ENCODE results near the gene HORMAD2.

DNA sequence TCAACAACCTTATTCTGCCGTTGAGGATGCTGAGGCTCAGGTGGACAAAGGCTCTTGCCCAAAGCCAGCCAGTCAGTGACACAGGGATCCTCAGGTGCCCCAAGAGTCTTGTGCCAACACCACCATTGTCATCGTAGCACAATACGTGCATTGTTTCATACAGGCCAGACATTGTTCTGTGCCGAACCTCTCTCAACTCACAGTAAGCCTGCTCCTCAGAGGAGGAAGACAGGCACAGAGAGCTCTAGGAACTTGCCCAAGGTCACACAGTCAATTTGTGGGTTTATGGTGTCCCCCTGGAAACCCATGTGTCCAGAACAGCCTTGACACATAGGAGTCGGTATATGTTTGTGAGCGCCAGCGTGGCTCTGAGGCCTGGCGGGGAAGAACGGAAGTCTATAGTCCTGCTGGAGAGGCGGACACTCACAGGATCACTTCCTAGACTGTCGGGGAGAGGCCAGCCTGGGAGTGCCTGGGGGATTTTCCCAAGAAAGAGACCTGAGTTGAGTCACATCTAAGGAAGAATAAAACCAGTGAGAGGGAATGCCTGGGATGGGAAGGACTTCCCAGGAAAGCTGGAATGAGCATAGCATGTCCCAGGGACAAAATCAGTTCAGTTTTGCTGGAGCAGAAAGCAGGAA, 146.0 kb downstream of the HORMAD2 start:
- TF ChIP-seq, protein P1, sequence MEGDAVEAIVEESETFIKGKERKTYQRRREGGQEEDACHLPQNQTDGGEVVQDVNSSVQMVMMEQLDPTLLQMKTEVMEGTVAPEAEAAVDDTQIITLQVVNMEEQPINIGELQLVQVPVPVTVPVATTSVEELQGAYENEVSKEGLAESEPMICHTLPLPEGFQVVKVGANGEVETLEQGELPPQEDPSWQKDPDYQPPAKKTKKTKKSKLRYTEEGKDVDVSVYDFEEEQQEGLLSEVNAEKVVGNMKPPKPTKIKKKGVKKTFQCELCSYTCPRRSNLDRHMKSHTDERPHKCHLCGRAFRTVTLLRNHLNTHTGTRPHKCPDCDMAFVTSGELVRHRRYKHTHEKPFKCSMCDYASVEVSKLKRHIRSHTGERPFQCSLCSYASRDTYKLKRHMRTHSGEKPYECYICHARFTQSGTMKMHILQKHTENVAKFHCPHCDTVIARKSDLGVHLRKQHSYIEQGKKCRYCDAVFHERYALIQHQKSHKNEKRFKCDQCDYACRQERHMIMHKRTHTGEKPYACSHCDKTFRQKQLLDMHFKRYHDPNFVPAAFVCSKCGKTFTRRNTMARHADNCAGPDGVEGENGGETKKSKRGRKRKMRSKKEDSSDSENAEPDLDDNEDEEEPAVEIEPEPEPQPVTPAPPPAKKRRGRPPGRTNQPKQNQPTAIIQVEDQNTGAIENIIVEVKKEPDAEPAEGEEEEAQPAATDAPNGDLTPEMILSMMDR (conservative IDR thresholded peaks at IDR 0.05), result no peak
- TF ChIP-seq EZH2 (IDR thresholded peaks at IDR 0.05; ENCODE audit: low read depth), result no peak
